Fibroblast of mammary gland (primary cell): ENCODE data around the gene NKPD1.
A peak's percentile ranks its signal among the peaks of the same experiment; 100 is the strongest.

Experiments used
- DNase-seq: peaks from one replicate; pipeline ENCODE4 v3.0.0-alpha.2; 2010; ENCODE audit warnings: low read depth
- H3K4me3 ChIP-seq: 2 replicates; pipeline ENCODE4 v1.5.1; 2011; ENCODE audit warnings: low read depth, mild to moderate bottlenecking, low read length, moderate library complexity; ENCODE audit not compliant: control insufficient read depth
- TF ChIP-seq, protein P1 (sequence below): conservative IDR thresholded peaks from 2 replicates; pipeline ENCODE4 v1.5.1; 2011; ENCODE audit warnings: low read depth, low read length, inconsistent platforms; ENCODE audit not compliant: control insufficient read depth, insufficient read depth

The NKPD1 gene

DNA sequence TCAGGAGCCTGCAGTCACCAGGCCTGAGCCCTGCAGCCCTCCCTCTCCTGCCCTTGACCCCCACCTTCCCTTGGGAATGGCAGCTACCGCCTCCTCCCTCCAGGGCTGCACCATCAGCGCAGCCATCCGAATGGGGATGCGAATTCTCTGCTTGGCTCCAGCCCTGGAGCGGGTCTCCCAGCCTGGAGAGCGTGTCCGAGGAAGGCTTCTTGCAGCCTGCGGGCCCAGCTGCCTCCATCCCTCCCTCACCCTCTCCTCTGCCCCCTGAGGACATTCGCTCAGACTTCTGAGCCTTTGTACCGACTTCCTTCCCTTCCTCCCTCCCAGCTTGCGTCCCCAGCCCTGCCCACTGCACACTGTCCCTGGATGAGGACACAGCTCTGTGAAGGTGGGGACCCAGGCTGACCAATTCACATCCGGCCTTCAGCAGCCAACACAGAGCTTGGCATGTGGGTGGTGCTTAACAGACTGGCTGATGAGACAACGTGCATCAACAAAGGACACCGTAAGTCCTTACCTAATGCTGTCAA is 6.0 kb upstream of the NKPD1 start:
- TF ChIP-seq, protein P1, sequence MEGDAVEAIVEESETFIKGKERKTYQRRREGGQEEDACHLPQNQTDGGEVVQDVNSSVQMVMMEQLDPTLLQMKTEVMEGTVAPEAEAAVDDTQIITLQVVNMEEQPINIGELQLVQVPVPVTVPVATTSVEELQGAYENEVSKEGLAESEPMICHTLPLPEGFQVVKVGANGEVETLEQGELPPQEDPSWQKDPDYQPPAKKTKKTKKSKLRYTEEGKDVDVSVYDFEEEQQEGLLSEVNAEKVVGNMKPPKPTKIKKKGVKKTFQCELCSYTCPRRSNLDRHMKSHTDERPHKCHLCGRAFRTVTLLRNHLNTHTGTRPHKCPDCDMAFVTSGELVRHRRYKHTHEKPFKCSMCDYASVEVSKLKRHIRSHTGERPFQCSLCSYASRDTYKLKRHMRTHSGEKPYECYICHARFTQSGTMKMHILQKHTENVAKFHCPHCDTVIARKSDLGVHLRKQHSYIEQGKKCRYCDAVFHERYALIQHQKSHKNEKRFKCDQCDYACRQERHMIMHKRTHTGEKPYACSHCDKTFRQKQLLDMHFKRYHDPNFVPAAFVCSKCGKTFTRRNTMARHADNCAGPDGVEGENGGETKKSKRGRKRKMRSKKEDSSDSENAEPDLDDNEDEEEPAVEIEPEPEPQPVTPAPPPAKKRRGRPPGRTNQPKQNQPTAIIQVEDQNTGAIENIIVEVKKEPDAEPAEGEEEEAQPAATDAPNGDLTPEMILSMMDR: no peak
- H3K4me3 ChIP-seq: no peak overlapping the region

DNA sequence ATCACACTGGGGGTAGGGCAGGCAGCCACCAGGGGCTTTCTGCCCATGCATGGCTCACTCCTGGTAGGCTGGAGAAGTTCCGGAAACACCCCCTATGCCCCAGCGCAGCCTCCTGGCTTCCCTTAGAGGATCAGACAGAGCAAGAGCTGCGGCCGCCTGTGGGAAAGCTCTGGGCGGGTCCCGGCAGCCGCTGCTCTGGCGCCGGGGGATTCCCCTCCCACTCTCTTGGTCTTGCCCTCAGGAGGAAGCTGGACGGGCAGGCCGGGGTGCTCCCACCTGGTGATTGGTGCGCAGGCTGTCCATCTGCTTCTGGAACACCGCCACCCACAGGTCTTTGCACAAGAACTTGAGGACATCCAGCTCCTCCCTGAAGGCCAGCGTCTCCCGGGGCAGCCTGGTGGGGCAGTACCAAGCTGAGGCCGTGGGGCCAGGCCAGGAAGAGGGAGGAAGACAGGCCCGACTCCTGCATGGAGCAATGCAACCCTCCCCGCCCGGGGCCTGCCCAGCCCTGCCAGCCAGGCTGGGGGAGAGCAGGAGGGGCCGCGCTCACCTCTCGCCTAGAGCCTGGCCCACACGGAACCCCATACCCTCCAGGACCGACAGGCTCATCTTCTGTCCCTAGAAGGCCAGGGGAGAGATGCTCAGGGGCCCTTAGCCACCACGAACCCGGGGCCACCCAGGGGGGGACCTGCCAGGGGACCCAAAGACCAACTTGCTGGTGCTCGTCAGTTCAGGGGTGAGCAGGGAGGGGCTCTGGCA is 4.0 kb upstream of the NKPD1 start:
- TF ChIP-seq, protein P1: no peak
- DNase-seq: peak; percentile 55

More for the DNA sequence above, 6.0 kb upstream of the NKPD1 start:
- no peak for DNase-seq

DNA sequence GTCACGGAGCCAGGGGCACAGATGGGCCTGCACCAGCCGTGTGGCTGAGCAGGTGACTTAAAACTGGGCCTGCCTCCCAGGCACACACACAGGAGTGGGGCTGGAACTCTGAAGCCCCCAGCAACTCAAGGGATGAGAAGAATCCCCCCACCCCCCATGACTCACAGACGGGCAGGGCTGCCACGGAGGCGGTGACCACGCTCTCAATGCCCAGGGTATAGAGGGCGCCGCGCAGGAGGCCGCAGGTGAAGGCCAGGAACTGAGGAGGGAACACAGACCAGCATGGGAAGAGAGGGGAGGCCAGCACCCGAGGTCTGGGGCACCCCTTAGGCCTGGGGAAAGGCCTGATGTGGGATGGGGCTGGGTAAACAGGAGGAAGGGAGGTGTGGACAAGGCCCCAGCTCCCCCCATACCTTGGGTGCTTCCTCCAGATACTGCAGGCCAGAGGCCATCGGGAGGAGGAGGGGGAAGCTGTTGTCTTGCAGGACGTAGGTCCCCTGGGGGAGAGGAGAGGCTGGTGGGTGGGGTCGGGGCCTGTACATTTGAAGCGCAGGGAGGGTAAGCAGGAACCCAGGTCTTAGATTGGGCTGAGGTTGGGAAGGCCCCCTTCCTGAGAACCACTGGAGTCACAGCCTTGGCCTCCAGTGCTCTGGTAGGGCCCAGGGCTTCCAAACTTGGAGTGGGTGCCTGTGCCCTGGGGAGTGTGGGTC is 3.1 kb upstream of the NKPD1 start:
- no peak for DNase-seq
- no peak overlapping the region for H3K4me3 ChIP-seq
- TF ChIP-seq, protein P1: no peak

More for the DNA sequence above, 4.0 kb upstream of the NKPD1 start:
- no peak overlapping the region for H3K4me3 ChIP-seq

DNA sequence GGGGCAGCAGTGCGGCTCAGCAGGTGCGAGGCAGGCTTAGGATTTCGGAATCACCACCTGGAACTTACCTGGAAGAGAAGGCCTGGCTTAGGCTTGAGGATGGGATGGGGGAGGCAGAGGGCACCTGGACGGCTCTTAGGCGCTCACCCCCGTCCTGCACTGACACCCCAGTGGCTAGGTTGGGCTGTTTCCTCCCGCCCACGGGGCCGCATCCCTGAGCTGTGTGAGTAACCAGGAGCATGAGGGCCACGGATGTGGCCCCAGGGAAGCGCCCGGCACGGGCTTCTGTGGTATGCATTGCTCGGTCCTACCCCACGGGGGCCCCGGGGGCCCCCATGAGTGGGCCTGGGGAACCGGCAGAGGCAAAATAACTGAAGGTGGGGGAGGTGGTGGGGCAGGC is 2.4 kb upstream of the NKPD1 start:
- no peak overlapping the region for H3K4me3 ChIP-seq
- TF ChIP-seq, protein P1: no peak

DNA sequence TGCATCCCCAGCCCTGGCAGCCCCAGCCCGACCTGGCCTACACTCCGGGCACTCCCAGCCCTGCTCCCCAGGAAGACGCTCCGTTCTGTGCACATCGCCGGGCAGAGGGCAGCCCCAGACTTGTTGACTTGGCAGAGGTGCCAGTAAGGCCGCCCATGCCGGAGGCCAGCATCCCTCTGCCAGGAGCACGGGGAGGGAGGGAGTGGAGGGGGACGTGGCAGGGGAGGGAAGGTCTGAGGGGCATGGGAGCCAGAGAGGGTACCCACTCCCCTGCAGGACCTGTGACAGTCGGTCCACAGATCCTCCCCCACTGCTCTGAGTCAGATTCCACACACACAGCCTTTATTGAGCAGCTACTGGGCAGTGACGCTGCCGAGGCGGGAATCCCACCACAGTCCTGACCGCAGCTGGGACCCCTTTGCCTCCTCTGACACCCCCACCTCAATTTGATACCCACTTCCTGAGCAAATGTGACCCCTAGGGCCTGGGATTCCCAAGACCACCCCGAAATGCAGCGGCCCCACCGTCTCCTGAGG is 1.9 kb upstream of the NKPD1 start:
- H3K4me3 ChIP-seq: no peak overlapping the region
- no peak for DNase-seq
- TF ChIP-seq, protein P1: no peak

More for the DNA sequence above, 2.4 kb upstream of the NKPD1 start:
- no peak for DNase-seq

DNA sequence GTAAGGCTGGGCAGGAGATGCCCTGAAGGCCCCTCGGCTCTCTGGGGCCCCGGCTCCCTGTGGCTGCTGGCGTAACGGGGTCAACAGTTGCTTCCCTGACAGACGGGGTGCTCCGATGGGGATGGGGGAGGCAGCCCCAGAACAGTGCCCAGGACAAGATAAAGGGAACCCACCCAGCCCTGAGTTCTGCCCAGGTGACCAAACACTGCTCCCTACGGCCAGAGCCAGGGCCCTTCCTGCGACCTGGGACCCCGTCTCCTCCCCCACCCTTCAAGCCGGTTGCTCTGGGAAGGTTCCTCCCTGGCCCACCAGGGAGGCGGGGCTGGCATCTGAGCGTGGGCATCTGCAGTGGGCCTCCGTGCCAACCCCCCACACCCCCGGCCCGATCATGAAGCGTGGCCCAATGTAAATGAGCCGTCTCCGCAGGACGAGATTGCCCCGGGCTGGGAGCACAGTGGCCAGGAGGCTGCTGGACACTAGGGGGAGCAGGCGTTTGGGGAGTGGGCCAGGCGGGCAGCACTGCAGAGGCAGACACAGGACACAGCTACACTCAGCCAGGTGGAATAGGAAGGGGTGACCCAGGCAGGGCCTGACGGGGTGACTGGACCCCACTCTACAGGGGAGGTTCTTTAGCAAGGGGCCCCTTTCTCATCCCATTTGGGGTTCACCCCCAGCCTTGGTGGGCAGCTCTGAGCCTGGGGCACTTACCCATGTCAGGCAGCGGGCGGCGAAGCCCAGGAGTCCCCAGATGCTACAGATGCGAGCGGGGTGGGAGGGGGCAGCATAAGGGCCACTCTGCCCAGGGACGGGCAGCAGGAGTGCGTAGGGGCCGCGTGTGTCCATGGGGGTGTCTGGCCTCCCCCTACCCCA is 1.2 kb upstream of the NKPD1 start:
- H3K4me3 ChIP-seq: no peak overlapping the region
- TF ChIP-seq, protein P1: peak; percentile 55
- DNase-seq: peak; percentile 28
